Measurements from ENCODE around the gene RPS21. TPM values are rescaled to one million over a fixed set of nuclear protein-coding genes. Genes with fewer than 3 reads are reported as not detected.
"Not testable (repeated sequence)": the region's sequence is repeated elsewhere in the genome, so short reads cannot be mapped to it uniquely, and the experiment has no call there.

Gene RPS21
- total and polyA plus RNA-seq, 12 donors, result 438 to 4,794 (median 1,602) TPM

- peaks cover 40 to 43% of the 10 kb centered on the region in 2 donors for H3K4me1 ChIP-seq (replicated peaks in 1 of 2)
- no peak for TF ChIP-seq CTCF (IDR thresholded peaks at IDR 0.05)
- TF ChIP-seq POLR2A (IDR thresholded peaks at IDR 0.05), result no peak
- no peaks in the 10 kb centered on the region for H3K27me3 ChIP-seq
- H3K27ac ChIP-seq, result no peak overlapping the region
- DNase-seq, result no peak
- H3K36me3 ChIP-seq (replicated peaks in 1 of 2), result no peaks in the 10 kb centered on the region
- H3K9me3 ChIP-seq (replicated peaks in 1 of 3), result no peaks in the 10 kb centered on the region
- 79 to 88% (median 84%) methylated on average over 20 to 29 of the region's 29 CpGs for WGBS, 4 donors
- no peak overlapping the region for H3K4me3 ChIP-seq
- intact Hi-C loops (cut with DNase I), result loop anchor here in 1 of 2 donors (10.0 kb wide), 1 partner anchor 358 kb away; no protein-coding TSS in a partner anchor
These were observed 14.6 kb upstream of the RPS21 start for GRCh38 chr20:62372042-62372993.

- 81 to 84% (median 82%) methylated on average over 23 to 27 of the region's 40 CpGs; no CpG with 5 or more reads in 1 of the 4 donors for WGBS, 4 donors
These were observed 13.2 kb upstream of the RPS21 start for GRCh38 chr20:62373631-62374179.

GRCh38 chr20:62374331-62375152 is 12.4 kb upstream of the RPS21 start:
- intact Hi-C loops (cut with DNase I), result loop anchor here in 1 of 2 donors (10.0 kb wide), 1 partner anchor 360 kb away; no protein-coding TSS in a partner anchor
- Histone ChIP-seq H3K4me1 (replicated peaks in 1 of 2) (peaks cover 18 to 20% of the 10 kb centered on the region in 2 donors), H3K27me3 (no peaks in the 10 kb centered on the region), H3K36me3 (replicated peaks in 1 of 2) (no peaks in the 10 kb centered on the region), H3K27ac (no peak overlapping the region), H3K9me3 (replicated peaks in 1 of 3) (no peaks in the 10 kb centered on the region), H3K4me3 (no peak overlapping the region)
- TF ChIP-seq POLR2A (IDR thresholded peaks at IDR 0.05) (no peak), CTCF (IDR thresholded peaks at IDR 0.05) (no peak)
- DNase-seq, result no peak
- 58 to 62% (median 60%) methylated on average over 12 to 24 of the region's 24 CpGs for WGBS, 4 donors

More at GRCh38 chr20:62373631-62374179, 13.2 kb upstream of the RPS21 start:
- H3K27ac ChIP-seq; H3K9me3 ChIP-seq (replicated peaks in 1 of 3); H3K27me3 ChIP-seq; DNase-seq; H3K36me3 ChIP-seq (replicated peaks in 1 of 2); H3K4me3 ChIP-seq: not testable (repeated sequence)
- intact Hi-C loops (cut with DNase I), result loop anchor here in 1 of 2 donors (10.0 kb wide), 1 partner anchor 359 kb away; no protein-coding TSS in a partner anchor
- peaks cover 26 to 29% of the 10 kb centered on the region in 2 donors for H3K4me1 ChIP-seq (replicated peaks in 1 of 2)

GRCh38 chr20:62376112-62377063 is 10.5 kb upstream of the RPS21 start:
- Histone ChIP-seq H3K27ac (peak overlapping the region in 3 of 5 donors; percentile 28 to 38 (median 37)), H3K9me3 (replicated peaks in 1 of 3) (no peaks in the 10 kb centered on the region), H3K4me1 (replicated peaks in 1 of 2) (peaks cover 15 to 20% of the 10 kb centered on the region in 2 donors), H3K27me3 (no peaks in the 10 kb centered on the region), H3K4me3 (no peak overlapping the region), H3K36me3 (replicated peaks in 1 of 2) (no peaks in the 10 kb centered on the region)
- DNase-seq, result peak in 5 of 7 donors; percentile 63 to 77 (median 73)
- TF ChIP-seq CTCF (IDR thresholded peaks at IDR 0.05) (peak; percentile 29 to 79 (median 65)), POLR2A (IDR thresholded peaks at IDR 0.05) (no peak)
- 49 to 53% (median 52%) methylated on average over 15 to 26 of the region's 26 CpGs for WGBS, 4 donors
- intact Hi-C loops (cut with DNase I), result loop anchor here in 1 of 2 donors (10.0 kb wide), 1 partner anchor 362 kb away; no protein-coding TSS in a partner anchor

Measured in adrenal gland (tissue), 12 donors.